HG02642 (cell line): Measurements from ENCODE around the gene CTSH.
"Not testable (repeated sequence)": the region's sequence is repeated elsewhere in the genome, so short reads cannot be mapped to it uniquely, and the experiment has no call there.

Source experiments
- ATAC-seq: cut with Tn5 transposase; IDR thresholded peaks from one replicate; pipeline ENCODE4 v1.9.1; 2021; ENCODE audit warnings: mild to moderate bottlenecking; ENCODE audit not compliant: unreplicated experiment, poor library complexity

The CTSH gene

DNA sequence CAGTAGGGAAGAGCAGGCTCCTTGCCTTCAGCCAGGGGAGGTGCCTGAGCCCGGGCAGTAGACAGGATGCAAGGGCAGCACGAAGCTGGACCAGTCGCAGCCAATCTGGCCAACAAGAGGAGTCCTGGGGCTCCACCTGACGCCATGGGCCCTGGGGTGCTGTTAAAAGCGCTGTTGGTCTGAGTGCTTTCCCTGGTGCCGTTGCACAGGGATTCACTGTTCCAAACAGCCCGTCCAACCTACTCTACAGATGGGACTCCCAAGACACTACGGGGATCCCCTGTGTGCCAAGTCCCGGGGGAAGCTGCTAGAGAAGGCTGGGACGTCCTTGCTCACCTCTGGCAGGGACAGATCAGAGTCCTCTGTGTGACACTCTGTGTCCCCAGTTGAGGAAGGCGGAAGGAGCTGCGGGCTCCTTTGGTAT lies 632 bp downstream of the CTSH start:
- peak; percentile 31 for ATAC-seq

DNA sequence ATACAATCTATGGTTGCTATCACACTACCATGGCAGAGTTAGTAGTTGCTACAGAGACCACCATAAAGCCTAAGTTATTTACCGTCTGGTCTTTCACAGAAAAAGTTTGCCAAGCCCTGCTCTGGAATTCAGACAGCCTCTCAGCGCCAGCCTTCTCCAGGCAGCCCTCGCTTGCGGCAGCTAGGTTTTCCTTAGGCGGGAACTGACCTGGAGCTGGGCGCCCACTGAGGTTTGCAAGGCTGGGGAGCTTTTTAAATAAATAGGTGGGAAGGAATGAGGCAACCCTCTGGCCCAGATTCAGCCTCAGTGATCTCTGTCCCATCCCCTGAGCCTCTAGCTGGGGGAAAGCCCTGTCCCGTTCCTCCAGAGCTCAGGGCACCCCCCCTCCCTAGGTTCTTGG lies 1.2 kb downstream of the CTSH start:
- peak; percentile 1 for ATAC-seq

DNA sequence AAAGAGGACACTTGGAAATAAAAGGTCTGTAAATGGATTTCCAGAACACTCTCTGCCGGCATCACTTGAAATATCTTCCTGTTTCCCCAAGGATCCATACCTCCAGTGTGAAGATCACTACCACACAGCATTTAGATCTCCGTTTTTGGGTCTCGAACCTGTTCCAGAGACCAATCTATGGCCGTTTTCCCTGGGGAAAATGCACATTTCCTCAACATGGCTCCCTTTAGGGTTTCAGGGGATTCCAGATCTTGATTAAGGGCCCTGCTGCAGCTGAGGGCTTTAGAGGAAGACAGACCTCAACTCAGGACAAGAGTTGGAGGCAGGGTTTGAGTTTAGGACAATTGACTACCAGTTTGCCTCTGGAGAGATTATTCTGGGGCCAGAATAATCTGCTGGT lies 2.1 kb downstream of the CTSH start:
- ATAC-seq = no peak

- peak; percentile 57 for ATAC-seq
These were observed 6.0 kb downstream of the CTSH start for GRCh38 chr15:78938658-78939488.

GRCh38 chr15:78937132-78937739 lies 7.6 kb downstream of the CTSH start:
- no peak for ATAC-seq

- ATAC-seq = no peak
These were observed 10.2 kb downstream of the CTSH start for GRCh38 chr15:78934655-78935023.

DNA sequence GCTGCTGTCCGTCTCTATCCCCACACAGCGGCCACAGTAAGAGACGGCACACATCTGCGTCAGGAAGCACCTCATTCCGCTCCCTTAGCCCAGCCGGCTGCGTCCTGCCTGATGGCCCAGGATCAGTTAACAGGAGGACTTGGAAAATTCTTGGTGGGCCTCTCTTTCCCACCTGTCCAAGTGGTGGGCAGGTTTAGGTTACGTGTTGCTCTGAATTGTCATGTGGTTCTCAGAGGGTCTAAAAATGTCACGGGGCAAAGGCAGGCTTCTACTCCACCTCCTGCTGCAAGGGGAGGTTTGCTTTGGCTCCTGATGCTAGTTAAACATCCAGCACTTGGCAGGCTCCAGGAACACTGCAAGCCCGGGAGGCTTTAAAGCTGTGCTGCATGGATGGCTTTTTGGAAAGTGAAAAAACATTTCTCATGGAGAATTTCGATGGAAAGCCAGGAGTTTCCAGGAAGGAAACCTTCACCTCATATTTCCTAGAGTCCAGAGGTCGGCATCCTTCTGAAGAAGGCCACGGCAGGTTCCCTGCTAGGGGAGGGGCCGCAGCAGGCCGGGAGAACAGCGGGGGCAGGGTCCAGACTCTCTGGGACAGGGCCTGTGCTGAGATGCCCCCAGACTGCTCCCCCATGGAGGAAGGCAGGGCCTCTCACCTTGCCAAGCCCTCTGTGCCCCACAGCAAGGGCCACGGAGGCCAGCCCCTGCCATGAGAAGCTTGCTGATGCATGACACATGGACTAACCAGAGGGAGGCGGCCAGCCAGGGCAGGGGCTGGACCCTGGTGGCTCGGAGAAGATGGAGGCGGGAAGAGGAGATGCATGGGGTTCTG lies 10.8 kb downstream of the CTSH start:
- ATAC-seq = no peak

DNA sequence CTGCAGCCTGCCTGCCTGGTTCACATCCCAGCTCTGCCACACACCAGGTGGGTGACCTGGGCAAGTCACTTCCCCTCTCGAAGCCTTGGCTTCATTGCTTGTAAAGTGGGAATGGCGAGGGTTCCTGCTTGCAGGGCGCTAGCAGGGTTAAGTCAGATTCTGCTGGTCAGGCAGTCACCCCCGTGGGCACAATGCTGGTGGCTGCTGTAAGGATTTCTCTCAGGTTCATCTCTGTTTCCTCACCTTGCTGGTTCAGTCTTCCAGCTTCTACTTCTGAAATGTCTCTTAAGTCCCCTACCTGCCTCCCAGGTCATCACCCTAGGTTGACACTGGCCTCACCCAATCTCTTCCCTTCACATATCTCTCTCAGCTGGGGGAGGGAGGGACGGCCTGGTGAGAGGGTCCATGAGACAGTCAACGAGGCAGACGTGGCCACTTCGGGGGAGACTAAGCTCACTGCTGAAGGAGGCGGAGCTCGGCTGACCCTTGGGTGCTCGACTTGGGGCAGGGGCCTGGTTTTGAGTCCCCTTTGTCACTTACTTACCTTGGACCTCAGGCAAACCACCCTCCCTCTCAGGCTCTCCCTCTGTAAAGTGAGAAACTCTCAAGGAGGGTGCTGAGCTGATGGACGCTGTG lies 11.5 kb downstream of the CTSH start:
- ATAC-seq = no peak

DNA sequence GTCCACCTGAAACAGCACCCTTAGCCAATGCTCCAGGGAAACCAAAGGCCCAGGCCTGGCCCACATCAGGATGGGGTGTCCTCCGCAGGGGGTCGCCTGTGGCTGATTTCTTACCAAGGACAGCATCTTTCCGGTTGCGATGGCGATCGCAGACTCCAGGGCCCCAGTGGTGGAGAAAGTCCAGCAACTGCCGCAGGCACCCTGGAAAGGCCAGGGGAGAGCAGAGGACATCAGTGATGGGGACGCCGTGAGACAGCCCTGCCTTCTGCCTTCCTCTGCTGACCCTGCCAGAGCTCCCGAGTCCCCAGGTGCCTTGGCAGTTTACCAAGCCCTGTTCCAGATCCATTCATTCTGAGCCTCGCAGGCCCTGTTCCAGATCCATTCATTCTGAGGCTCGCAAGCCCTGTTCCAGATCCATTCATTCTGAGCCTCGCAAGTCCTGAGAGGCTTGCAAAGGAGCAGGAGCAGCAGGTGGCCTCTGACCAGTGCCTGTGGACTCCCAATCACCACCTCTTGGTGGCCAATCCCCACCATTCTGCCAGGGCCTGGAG lies 12.5 kb downstream of the CTSH start:
- ATAC-seq = no peak

DNA sequence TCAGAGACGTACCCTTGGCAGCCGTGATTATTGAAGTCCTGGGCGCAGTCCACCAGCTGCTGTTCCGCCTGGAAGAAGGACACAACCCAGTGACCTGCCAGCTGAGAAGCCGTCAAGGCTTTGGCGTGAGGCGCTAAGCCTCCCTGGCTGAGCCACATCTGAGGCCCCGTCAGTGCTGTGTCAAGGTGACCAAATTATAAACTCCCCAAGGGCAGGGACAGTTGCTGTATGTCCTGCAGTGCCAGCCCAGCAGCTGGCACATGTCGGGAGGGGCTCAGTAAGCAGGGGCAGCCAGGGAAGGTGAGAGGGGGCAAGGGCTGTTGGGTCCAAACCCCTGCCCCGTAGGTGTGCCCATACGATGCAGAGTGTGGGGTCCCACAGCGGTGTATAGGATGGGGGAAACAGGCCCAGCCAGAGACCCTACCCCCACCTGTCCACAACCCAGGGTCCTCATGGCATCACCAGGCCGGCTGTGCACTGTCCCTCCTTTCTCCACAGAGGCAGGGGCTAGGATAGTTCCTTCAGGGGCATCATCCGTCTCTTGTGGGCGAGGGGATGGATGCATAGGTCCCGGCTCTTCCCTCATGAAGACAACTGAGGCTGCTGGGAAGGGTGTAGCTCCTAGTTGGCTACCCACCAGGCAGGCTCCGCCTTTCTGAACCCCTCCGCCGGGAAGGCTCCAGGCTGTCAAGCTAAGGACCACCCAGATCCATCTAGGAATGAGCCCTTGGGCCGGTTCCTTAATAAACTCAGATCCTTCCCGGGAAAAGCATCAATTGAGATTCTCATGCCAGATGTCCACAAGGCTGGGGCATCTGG lies 13.2 kb downstream of the CTSH start:
- ATAC-seq = no peak

- no peak for ATAC-seq
These were observed 14.1 kb downstream of the CTSH start for GRCh38 chr15:78930577-78931388.

GRCh38 chr15:78929536-78930264 lies 15.1 kb downstream of the CTSH start:
- no peak for ATAC-seq

DNA sequence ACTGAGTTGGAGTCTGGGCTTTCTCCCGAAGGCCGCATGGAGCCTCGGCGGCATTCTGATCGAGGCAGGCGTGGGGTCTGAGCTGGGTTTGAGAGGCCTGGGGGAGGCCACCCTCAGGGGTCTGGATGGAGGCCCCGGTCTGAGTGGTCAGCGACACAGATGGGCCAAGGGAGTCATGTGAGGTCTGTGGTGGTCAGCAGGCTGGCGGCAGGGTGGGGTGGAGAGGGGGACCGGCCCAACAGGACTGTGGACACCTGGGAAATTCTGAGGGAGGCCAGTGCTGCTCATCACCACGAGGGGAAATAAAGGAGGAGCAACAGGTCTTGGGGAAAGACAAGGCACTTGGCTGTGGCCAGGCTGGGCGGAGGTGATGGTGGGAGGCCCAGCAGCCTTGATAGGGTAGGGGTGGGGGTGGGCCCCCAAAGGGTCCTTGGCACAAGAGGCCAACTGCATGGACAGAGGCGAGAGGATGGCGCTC lies 16.2 kb downstream of the CTSH start:
- ATAC-seq = no peak

DNA sequence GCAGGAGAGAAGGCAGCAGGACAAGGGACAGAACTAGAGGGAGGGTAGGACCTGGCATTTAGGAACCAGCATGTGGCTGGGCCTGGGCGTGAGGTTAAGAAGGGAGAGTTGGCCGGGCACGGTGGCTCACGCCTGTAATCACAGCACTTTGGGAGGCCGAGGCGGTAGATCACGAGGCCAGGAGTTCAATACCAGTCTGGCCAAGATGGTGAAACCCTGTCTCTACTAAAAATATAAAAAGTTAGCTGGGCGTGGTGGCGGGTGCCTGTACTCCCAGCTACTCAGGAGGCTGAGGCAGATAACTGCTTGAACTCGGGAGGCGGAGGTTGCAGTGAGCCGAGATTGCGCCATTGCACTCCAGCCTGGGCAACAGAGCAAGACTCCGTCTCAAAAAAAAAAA lies 16.7 kb downstream of the CTSH start:
- not testable (repeated sequence) for ATAC-seq

DNA sequence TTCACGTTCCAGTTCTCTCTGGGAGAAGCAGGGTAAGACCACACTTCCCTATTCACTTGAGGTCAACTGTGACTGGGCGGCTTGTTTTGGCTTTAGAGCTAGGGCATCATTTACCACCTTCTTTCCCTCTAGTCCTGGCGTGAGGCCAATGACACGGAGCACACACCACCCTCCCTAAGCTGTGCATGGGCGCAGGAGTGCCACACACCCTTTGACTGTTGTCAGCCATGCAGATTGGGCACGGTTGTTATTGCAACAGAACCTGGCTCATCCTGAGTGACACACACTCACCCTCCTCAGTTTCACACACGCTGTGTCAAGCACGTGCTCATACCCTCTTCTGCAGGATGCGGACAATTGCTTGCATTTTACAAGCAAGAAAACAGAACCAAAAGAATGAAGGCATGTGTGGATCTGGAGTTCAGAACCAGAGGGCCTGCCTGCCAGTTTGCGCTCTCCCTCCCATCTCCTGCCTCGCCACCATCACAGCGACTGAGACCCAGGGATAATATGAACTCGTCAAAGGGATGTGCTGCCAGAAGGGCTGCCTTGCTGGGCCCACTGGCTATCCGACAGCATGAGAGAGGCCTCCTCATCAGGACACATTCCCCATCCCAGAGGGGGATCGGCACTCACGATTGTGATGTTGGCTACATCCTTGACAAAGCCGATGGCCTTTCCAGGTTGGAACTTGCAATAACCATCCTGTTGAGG lies 17.6 kb downstream of the CTSH start:
- no peak for ATAC-seq

GRCh38 chr15:78925956-78926743 lies 18.7 kb downstream of the CTSH start:
- ATAC-seq = no peak
